IMR-90 (cell line): ENCODE results near the gene MAZ. TPM values are rescaled to one million over a fixed set of nuclear protein-coding genes. Genes with fewer than 3 reads are reported as not detected.

Experiments
- ATAC-seq: fragments of 200-7000 bp; cut with Tn5 transposase; 2 replicates; pipeline ENCODE4 v1.9.1; 2020; ENCODE audit warnings: low read depth, mild to moderate bottlenecking, moderate library complexity
- BruUV-seq: library from RNA; stranded (reverse); fragments of 400-500 nt; replicated peaks from 2 replicates; lab custom pipeline; 2021; lab: Mats Ljungman, UMichigan
- CTCF ChIA-PET: fragments of 300-600 bp; formaldehyde crosslinking; extraction: SDS; loops from one replicate; lab custom pipeline; 2021; ENCODE audit warnings: antibody characterized with exemption; lab: Yijun Ruan, JAX
- POLR2A ChIA-PET: fragments of 300-600 bp; sonication (Branson Sonifier 250); formaldehyde crosslinking; loops from one replicate; lab custom pipeline; 2022; ENCODE audit warnings: antibody characterized with exemption; ENCODE audit not compliant: unreplicated experiment; lab: Charles Lee
- DNase-seq: peaks from one replicate; pipeline ENCODE4 v3.0.0; 2013
- H2AFZ ChIP-seq: replicated peaks from 2 replicates; pipeline ENCODE3; 2013; ENCODE audit warnings: low read length, mild to moderate bottlenecking; ENCODE audit not compliant: poor library complexity
- H2AK5ac ChIP-seq: 2 replicates; pipeline ENCODE4 v1.6.1; 2013; ENCODE audit warnings: low read depth, low read length, inconsistent platforms
- H2AK9ac ChIP-seq: replicated peaks from 2 replicates; pipeline ENCODE3; 2013; ENCODE audit warnings: mild to moderate bottlenecking, low read depth, low read length, moderate library complexity; ENCODE audit not compliant: poor library complexity
- H2BK120ac ChIP-seq: 2 replicates; pipeline ENCODE4 v1.6.1; 2013; ENCODE audit warnings: low read depth, low read length, inconsistent platforms
- H2BK15ac ChIP-seq: 3 replicates; pipeline ENCODE4 v1.6.1; 2013; ENCODE audit warnings: low read depth, low read length, inconsistent platforms
- H2BK20ac ChIP-seq: 2 replicates; pipeline ENCODE4 v1.6.1; 2013; ENCODE audit warnings: low read depth, mild to moderate bottlenecking, inconsistent platforms, low read length, moderate library complexity
- H2BK5ac ChIP-seq: 2 replicates; pipeline ENCODE4 v1.6.1; 2013; ENCODE audit warnings: mild to moderate bottlenecking, low read depth, low read length, inconsistent platforms; ENCODE audit not compliant: poor library complexity, severe bottlenecking
- H3K14ac ChIP-seq: replicated peaks from 2 replicates; pipeline ENCODE4 v1.6.1; 2013; ENCODE audit warnings: low read depth, low read length, inconsistent platforms
- H3K18ac ChIP-seq: 2 replicates; pipeline ENCODE4 v1.6.1; 2013; ENCODE audit warnings: low read depth, low read length, control low read depth
- H3K23ac ChIP-seq: 2 replicates; pipeline ENCODE4 v1.6.1; 2013; ENCODE audit warnings: low read depth, low read length, inconsistent platforms
- H3K27ac ChIP-seq: 2 replicates; pipeline ENCODE4 v1.5.1; 2013; ENCODE audit warnings: mild to moderate bottlenecking, control low read depth, low read length; ENCODE audit not compliant: insufficient read depth
- H3K27me3 ChIP-seq: 2 replicates; pipeline ENCODE4 v1.6.1; 2013; ENCODE audit warnings: low read length; ENCODE audit not compliant: control insufficient read depth, insufficient read depth
- H3K36me3 ChIP-seq: 2 replicates; pipeline ENCODE4 v1.6.1; 2013; ENCODE audit warnings: low read length, mixed read lengths; ENCODE audit not compliant: control insufficient read depth, insufficient read depth
- H3K4ac ChIP-seq: 2 replicates; pipeline ENCODE4 v1.6.1; 2013; ENCODE audit warnings: low read depth, low read length, inconsistent platforms
- H3K4me1 ChIP-seq: 2 replicates; pipeline ENCODE4 v1.6.1; 2013; ENCODE audit warnings: low read length, mixed read lengths; ENCODE audit not compliant: control insufficient read depth, insufficient read depth
- H3K4me2 ChIP-seq: 2 replicates; pipeline ENCODE4 v1.6.1; 2013; ENCODE audit warnings: low read depth, mild to moderate bottlenecking, control low read depth, low read length, moderate library complexity
- H3K4me3 ChIP-seq: 2 replicates; pipeline ENCODE4 v1.5.1; 2013; ENCODE audit warnings: low read depth, mild to moderate bottlenecking, control low read depth, low read length, moderate library complexity; ENCODE audit not compliant: insufficient read depth
- H3K56ac ChIP-seq: 2 replicates; pipeline ENCODE4 v1.6.1; 2013; ENCODE audit warnings: low read length, inconsistent platforms; ENCODE audit not compliant: insufficient read depth; ENCODE audit errors: extremely low read depth
- H3K79me1 ChIP-seq, 2 experiments: 2 replicates each; pipeline ENCODE4 v1.6.1; 2013; ENCODE audit warnings: low read length in 2 of 2, inconsistent platforms in 1 of 2, low read depth in 1 of 2
- H3K9ac ChIP-seq: 2 replicates; pipeline ENCODE4 v1.6.1; 2013; ENCODE audit warnings: low read depth, low read length, control low read depth
- H3K9me1 ChIP-seq: 2 replicates; pipeline ENCODE4 v1.6.1; 2013; ENCODE audit warnings: low read length, inconsistent platforms; ENCODE audit not compliant: insufficient read depth
- H3K9me3 ChIP-seq: 2 replicates; pipeline ENCODE4 v1.6.1; 2013; ENCODE audit warnings: low read length; ENCODE audit not compliant: control insufficient read depth, insufficient read depth
- H4K20me1 ChIP-seq: 2 replicates; pipeline ENCODE4 v1.6.1; 2013; ENCODE audit warnings: low read length, inconsistent platforms; ENCODE audit not compliant: insufficient read depth
- H4K5ac ChIP-seq: 2 replicates; pipeline ENCODE4 v1.6.1; 2013; ENCODE audit warnings: mild to moderate bottlenecking, low read depth, low read length, control low read depth
- H4K8ac ChIP-seq, 2 experiments: 2 replicates each; pipeline ENCODE4 v1.6.1; 2013; ENCODE audit warnings: low read depth in 2 of 2, low read length in 2 of 2, control low read depth in 1 of 2, inconsistent platforms in 1 of 2
- H4K91ac ChIP-seq: 2 replicates; pipeline ENCODE4 v1.6.1; 2013; ENCODE audit warnings: low read depth, low read length, inconsistent platforms; ENCODE audit not compliant: insufficient read depth
- BHLHE40 ChIP-seq: fragments of 150-350 bp; IDR thresholded peaks from 2 replicates; pipeline ENCODE4 v1.6.1; 2016; ENCODE audit warnings: mild to moderate bottlenecking, low read depth, low read length
- CHD1 ChIP-seq: IDR thresholded peaks from 2 replicates; pipeline ENCODE4 v1.6.1; 2012; ENCODE audit warnings: low read depth, low read length, improper control_type of control experiment
- CTCF ChIP-seq: conservative IDR thresholded peaks from 2 replicates; pipeline ENCODE4 v1.5.1; 2012; ENCODE audit warnings: mild to moderate bottlenecking, low read depth, low read length, improper control_type of control experiment
- ELK1 ChIP-seq: fragments of 150-350 bp; IDR thresholded peaks from 2 replicates; pipeline ENCODE4 v1.6.1; 2016; ENCODE audit warnings: low read depth, mild to moderate bottlenecking, low read length, moderate library complexity, borderline replicate concordance
- FOS ChIP-seq: fragments of 150-350 bp; IDR thresholded peaks from 2 replicates; pipeline ENCODE4 v1.6.1; 2016; ENCODE audit warnings: low read depth, low read length
- MAFK ChIP-seq: IDR thresholded peaks from 2 replicates; pipeline ENCODE4 v1.6.1; 2012; ENCODE audit warnings: low read depth, low read length, improper control_type of control experiment
- MAZ ChIP-seq: IDR thresholded peaks from 2 replicates; pipeline ENCODE4 v1.6.1; 2012; ENCODE audit warnings: low read depth, mild to moderate bottlenecking, low read length, improper control_type of control experiment, moderate library complexity, borderline replicate concordance
- NFE2L2 ChIP-seq: fragments of 150-350 bp; IDR thresholded peaks from 2 replicates; pipeline ENCODE4 v1.6.1; 2016; ENCODE audit warnings: low read depth, mild to moderate bottlenecking, low read length
- POLR2A ChIP-seq: IDR thresholded peaks from 2 replicates; pipeline ENCODE4 v1.6.1; 2012; ENCODE audit warnings: mild to moderate bottlenecking, low read depth, low read length
- RCOR1 ChIP-seq: IDR thresholded peaks from 2 replicates; pipeline ENCODE4 v1.6.1; 2012; ENCODE audit warnings: mild to moderate bottlenecking, low read length, improper control_type of control experiment; ENCODE audit not compliant: insufficient replicate concordance
- RFX5 ChIP-seq: IDR thresholded peaks from 2 replicates; pipeline ENCODE4 v1.8.0; 2012; ENCODE audit warnings: low read depth, mild to moderate bottlenecking, low read length, moderate library complexity
- USF2 ChIP-seq: fragments of 150-350 bp; IDR thresholded peaks from 2 replicates; pipeline ENCODE4 v1.6.1; 2017; ENCODE audit warnings: mild to moderate bottlenecking, antibody characterized with exemption, low read length, low read depth
- WGBS, 2 experiments: methylation state at CpG; one replicate each; pipeline versions ENCODE4 v1.1.5 to v1.1.7; 2013; ENCODE audit warnings: missing lambda C conversion rate in 2 of 2; ENCODE audit not compliant: insufficient read length in 1 of 2; ENCODE audit errors: extremely low coverage in 2 of 2; 5-methylcytosine and 5-hydroxymethylcytosine counted together
- dilution Hi-C: fragments of 300-500 bp; cut with HindIII; formaldehyde crosslinking; loops from one replicate; pipeline ENCODE4 v1.14.3; 2018; ENCODE audit warnings: low sequenced_read_pairs; ENCODE audit not compliant: unreplicated experiment
- in situ Hi-C: fragments of 300-500 bp; cut with MboI; formaldehyde crosslinking; loops from 3 replicates; pipeline ENCODE4 v1.14.3; 2019; ENCODE audit warnings: low sequenced_read_pairs, inconsistent platforms, mixed read lengths
- intact Hi-C: fragments of 100-400 bp; cut with micrococcal nuclease; formaldehyde crosslinking; loops from 2 replicates; pipeline ENCODE4 v1.10.0; 2022
- polyA plus RNA-seq, 3 experiments: library from polyadenylated mRNA; depleted of rRNA; stranded (reverse); fragments of >200 nt; gene quantifications; 2 replicates each; pipeline ENCODE4 v1.2.3, GENCODE V29; 2012; ENCODE audit warnings: low replicate concordance in 1 of 3
- total RNA-seq: library from RNA; depleted of rRNA; stranded (reverse); fragments of >200 nt; gene quantifications from 2 replicates; pipeline ENCODE4 v1.2.3, GENCODE V29; 2012

MAZ gene
- total and polyA plus RNA-seq, 2 of the 4 experiments (the other 2 are of a cell fraction) = 113 to 138 TPM

- H3K9ac ChIP-seq = no peak overlapping the region
- H4K20me1 ChIP-seq = no peaks in the 10 kb centered on the region; the same call in 1 of the 2 replicates
- no peak overlapping the region for H2AK9ac ChIP-seq
- no peaks in the 10 kb centered on the region; the same call in 1 of the 2 replicates for H3K9me1 ChIP-seq
- H3K56ac ChIP-seq = no peak overlapping the region
- H4K91ac ChIP-seq = no peak overlapping the region
- intact Hi-C loops = no loop called here
- peaks cover 9 to 45% of the 10 kb centered on the region in 2 experiments; a peak in 2 of 4 replicates for H3K79me1 ChIP-seq
- H3K36me3 ChIP-seq = peaks cover 77% of the 10 kb centered on the region
- H3K4me3 ChIP-seq = no peak overlapping the region
- no peak overlapping the region for H2BK5ac ChIP-seq
- TF ChIP-seq MAZ (no peak), CTCF (no peak), CHD1 (no peak), USF2 (no peak), BHLHE40 (no peak), NFE2L2 (no peak), POLR2A (no peak), RFX5 (no peak), MAFK (no peak), RCOR1 (no peak), ELK1 (no peak), FOS (no peak)
- no peak overlapping the region for H2BK15ac ChIP-seq
- H3K27me3 ChIP-seq = no peaks in the 10 kb centered on the region
- in situ Hi-C loops = no loop called here
- ATAC-seq = no peak
- H3K4me1 ChIP-seq = no peaks in the 10 kb centered on the region; the same call in none of the 2 replicates
- H2BK120ac ChIP-seq = no peak overlapping the region
- H4K8ac ChIP-seq = no peak overlapping the region
- no peak overlapping the region for H2BK20ac ChIP-seq
- H3K18ac ChIP-seq = no peak overlapping the region
- H3K14ac ChIP-seq = no peak overlapping the region
- DNase-seq = no peak
- no peak overlapping the region for H3K4me2 ChIP-seq
- H2AK5ac ChIP-seq = no peak overlapping the region
- no peak overlapping the region for H2AFZ ChIP-seq
- no peaks in the 10 kb centered on the region for H3K9me3 ChIP-seq
- no peak overlapping the region for H4K5ac ChIP-seq
- dilution Hi-C loops = no loop called here
- no TSS peak for BruUV-seq
- no peak overlapping the region for H3K27ac ChIP-seq
- CTCF ChIA-PET = interaction anchor here (0.6 kb wide), 1 partner anchor 9 kb away, joined by 4 read pairs; no protein-coding TSS in a partner anchor
- POLR2A ChIA-PET = no interaction called here
- no peak overlapping the region for H3K4ac ChIP-seq
- WGBS, 2 experiments = no CpG with 5 or more reads among the region's 6 CpGs
- H3K23ac ChIP-seq = no peak overlapping the region
These were observed 33.5 kb downstream of the MAZ start for GRCh38 chr16:29839822-29840221.
